C4-2B (cell line): Measurements from ENCODE around the gene SRPK2.

Experiments used
- H3K27ac ChIP-seq: fragments of 450-650 bp; 2 replicates; pipeline ENCODE4 v1.5.1; 2017
- ZFX ChIP-seq: fragments of 450-650 bp; IDR thresholded peaks from 2 replicates; pipeline ENCODE4 v1.6.1; 2017
- TF ChIP-seq, protein P1 (sequence below): fragments of 450-650 bp; conservative IDR thresholded peaks from 2 replicates; pipeline ENCODE4 v1.5.1; 2017; ENCODE audit warnings: mild to moderate bottlenecking

Gene SRPK2

DNA sequence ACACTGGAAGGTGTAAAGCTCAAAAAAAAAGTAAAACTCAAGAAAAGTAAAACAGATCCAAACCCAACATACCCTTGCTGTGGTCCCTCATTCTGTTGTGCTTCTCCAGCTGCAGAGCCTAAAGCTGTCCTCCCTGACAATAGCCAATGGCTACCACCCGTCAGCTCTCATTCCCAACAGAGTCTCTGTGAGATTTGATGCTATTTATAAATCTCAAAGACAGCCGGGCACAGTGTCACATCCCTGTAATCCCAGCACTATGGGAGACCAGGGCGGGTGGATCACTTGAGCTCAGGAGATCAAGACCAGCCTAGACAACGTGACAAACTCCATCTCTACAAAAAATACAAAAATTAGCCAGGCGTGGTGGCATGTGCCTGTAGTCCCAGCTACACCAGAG lies 258.7 kb downstream of the SRPK2 start:
- TF ChIP-seq ZFX: no peak
- TF ChIP-seq, protein P1, sequence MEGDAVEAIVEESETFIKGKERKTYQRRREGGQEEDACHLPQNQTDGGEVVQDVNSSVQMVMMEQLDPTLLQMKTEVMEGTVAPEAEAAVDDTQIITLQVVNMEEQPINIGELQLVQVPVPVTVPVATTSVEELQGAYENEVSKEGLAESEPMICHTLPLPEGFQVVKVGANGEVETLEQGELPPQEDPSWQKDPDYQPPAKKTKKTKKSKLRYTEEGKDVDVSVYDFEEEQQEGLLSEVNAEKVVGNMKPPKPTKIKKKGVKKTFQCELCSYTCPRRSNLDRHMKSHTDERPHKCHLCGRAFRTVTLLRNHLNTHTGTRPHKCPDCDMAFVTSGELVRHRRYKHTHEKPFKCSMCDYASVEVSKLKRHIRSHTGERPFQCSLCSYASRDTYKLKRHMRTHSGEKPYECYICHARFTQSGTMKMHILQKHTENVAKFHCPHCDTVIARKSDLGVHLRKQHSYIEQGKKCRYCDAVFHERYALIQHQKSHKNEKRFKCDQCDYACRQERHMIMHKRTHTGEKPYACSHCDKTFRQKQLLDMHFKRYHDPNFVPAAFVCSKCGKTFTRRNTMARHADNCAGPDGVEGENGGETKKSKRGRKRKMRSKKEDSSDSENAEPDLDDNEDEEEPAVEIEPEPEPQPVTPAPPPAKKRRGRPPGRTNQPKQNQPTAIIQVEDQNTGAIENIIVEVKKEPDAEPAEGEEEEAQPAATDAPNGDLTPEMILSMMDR: no peak
- H3K27ac ChIP-seq: no peak overlapping the region

DNA sequence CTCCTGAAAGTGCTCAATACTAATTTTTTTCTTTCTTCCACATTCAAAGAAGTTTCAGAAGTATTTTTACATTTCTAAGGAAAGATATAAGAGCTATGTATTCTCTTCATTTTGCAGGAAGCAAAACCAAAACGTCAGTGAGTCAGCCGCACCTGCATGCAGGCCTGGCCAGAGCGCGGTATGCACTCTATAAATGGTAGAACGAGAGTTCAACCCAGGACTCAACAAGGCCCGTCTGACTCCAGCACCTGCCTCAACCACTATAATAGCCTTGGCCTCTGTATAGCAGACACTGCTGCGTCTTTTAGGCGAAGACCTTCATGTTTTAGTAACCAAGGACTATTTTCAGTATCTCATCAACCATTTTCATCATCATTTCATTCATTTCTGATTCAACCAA lies 261.5 kb downstream of the SRPK2 start:
- no peak overlapping the region for H3K27ac ChIP-seq

DNA sequence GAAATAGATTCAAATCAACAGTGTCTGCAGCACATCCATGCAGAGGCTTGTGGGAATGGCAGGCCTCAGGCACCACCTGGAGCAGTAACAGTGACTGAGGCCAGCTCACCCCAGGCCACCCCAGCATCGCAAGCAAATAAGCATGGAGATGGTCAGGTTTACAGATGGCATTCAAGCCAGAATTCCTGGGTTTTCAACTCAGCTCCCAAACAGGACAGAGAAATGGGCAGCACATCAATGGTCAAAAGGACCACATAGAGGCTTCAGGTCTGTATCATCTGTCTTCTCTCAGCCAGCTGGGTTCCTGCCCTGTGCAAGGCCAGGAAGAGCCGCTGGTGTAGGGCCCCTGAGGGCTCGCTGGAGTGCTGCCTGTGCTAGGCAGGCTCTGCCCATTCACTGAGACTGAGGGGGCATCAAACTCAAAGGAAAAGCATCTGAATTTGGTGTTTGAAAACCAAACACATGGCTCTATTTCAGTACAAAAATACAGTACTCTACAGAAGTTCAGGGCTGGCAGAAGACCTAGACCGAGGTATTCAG lies 262.2 kb downstream of the SRPK2 start:
- no peak for TF ChIP-seq ZFX
- TF ChIP-seq, protein P1: no peak
- H3K27ac ChIP-seq: no peak overlapping the region

More for the DNA sequence above, 261.5 kb downstream of the SRPK2 start:
- no peak for TF ChIP-seq ZFX
- TF ChIP-seq, protein P1: no peak

DNA sequence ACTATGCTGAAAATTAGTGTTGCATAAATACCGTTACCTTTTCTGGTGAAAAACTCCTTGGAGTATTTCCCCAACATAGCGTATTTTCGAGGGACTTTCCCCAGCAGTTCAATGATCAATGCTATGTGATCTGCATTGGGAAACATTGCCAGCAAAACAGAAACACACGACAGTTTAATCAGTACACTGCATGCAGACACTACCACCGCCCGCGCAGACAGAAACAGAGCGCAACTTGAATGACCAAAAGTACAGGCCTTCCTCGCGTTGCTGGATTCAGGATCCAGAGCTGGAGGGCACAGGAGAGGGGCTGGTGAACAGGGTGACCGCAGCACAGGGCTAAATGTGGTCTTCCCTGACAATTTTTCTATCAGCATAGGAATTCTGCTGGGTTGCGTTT lies 263.0 kb downstream of the SRPK2 start:
- no peak overlapping the region for H3K27ac ChIP-seq
- TF ChIP-seq ZFX: no peak
- TF ChIP-seq, protein P1: no peak

DNA sequence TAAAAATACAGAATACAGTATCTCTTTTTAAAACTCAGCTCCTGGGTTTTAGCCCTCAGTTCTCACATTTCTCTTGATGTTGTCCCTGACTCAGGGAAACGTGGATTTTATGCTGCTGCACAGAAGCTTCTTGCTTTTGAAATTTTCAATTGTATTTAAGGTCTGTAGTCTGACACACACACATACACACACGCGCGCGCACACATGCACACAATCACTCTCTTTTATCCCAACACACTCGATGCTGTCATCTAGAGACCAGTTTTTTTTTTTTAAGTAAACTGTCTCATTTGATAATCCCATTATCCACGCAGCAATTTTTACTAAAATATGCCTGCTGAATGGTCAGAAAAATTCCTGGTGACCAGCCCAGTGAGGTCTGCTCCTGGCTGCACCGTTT lies 266.1 kb downstream of the SRPK2 start:
- no peak overlapping the region for H3K27ac ChIP-seq
- TF ChIP-seq, protein P1: no peak
- no peak for TF ChIP-seq ZFX

DNA sequence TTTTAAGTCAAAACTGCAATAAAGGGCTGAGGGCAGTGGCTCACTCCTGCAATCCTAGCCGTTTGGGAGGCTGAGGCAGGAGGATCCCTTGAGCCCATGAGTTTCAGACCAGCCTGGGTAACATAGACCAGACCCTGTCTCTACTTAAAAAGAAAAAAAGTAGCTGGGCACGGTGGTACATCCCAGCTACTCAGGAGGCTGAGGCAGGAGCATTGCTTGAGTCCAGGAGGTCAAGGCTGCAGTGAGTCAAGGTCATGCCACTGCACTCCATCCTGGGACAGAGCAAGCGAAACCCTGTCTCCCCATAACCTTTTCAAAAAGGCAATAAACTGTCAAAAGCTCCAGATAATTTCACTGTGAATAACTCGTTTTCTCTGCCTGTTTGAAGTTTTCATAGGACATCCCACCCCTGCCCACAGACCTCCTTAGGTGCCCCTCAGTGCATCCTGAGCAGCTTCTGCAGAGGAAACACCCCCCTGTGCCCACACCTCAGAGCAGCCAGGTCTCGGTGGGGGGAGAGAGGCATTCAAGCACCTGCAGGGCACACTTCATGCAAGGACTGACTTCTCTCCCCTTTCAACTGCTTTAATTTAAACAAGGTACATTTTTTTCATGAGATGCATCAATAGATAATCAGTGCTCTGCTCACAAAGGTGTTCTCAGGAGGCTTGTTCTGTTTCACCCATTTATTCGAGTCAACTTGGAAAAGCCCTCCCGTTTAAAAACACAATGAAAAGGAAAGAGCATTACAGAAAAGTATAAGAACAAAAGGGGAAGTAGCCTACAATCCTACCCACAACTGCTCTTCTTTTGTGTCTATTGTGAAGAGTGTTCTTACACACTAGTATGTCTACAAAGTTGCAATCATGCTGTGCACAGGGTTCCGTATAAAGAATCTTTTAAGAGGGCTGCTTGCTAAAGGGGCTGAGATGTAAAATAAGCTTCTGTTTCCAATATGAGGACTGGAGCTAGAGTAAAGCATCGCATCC lies 269.8 kb downstream of the SRPK2 start:
- TF ChIP-seq ZFX: no peak
- TF ChIP-seq, protein P1: no peak
- no peak overlapping the region for H3K27ac ChIP-seq
